ENCODE data around the gene RGS3.

RGS3 gene

GRCh38 chr9:113594484-113595299, 131.2 kb downstream of the RGS3 start:
- Mint-ChIP-seq H3K9me3 (no peaks in the 10 kb centered on the region), H3K4me1 (ENCODE audit: low read depth) (peaks cover 16% of the 10 kb centered on the region), H3K27ac (no peak overlapping the region), H3K27me3 (ENCODE audit: low read depth) (no peaks in the 10 kb centered on the region), H3K4me3 (no peak overlapping the region), H3K36me3 (ENCODE audit: low read depth) (peaks cover 8% of the 10 kb centered on the region)

- peaks cover 7% of the 10 kb centered on the region for H3K4me1 Mint-ChIP-seq (ENCODE audit: low read depth)
- H3K27me3 Mint-ChIP-seq (ENCODE audit: low read depth), result no peaks in the 10 kb centered on the region
- no peak overlapping the region for H3K27ac Mint-ChIP-seq
- no peak overlapping the region for H3K4me3 Mint-ChIP-seq
- peaks cover 8% of the 10 kb centered on the region for H3K36me3 Mint-ChIP-seq (ENCODE audit: low read depth)
- no peaks in the 10 kb centered on the region for H3K9me3 Mint-ChIP-seq
Observed at GRCh38 chr9:113596616-113597320, 133.2 kb downstream of the RGS3 start.

GRCh38 chr9:113597390-113598241, 134.1 kb downstream of the RGS3 start:
- Mint-ChIP-seq H3K4me1 (ENCODE audit: low read depth) (peaks cover 6% of the 10 kb centered on the region), H3K9me3 (no peaks in the 10 kb centered on the region), H3K36me3 (ENCODE audit: low read depth) (peaks cover 8% of the 10 kb centered on the region)

GRCh38 chr9:113598451-113598850, 134.9 kb downstream of the RGS3 start:
- Mint-ChIP-seq H3K4me1 (ENCODE audit: low read depth) (peaks cover 2% of the 10 kb centered on the region), H3K27ac (no peak overlapping the region), H3K9me3 (no peaks in the 10 kb centered on the region), H3K36me3 (ENCODE audit: low read depth) (peaks cover 8% of the 10 kb centered on the region), H3K27me3 (ENCODE audit: low read depth) (no peaks in the 10 kb centered on the region), H3K4me3 (no peak overlapping the region)

More at GRCh38 chr9:113597390-113598241, 134.1 kb downstream of the RGS3 start:
- Mint-ChIP-seq H3K4me3 (no peak overlapping the region), H3K27me3 (ENCODE audit: low read depth) (no peaks in the 10 kb centered on the region), H3K27ac (no peak overlapping the region)

GRCh38 chr9:113598883-113599282, 135.4 kb downstream of the RGS3 start:
- Mint-ChIP-seq H3K4me1 (ENCODE audit: low read depth) (peaks cover 2% of the 10 kb centered on the region), H3K9me3 (no peaks in the 10 kb centered on the region), H3K36me3 (ENCODE audit: low read depth) (peaks cover 8% of the 10 kb centered on the region), H3K27ac (no peak overlapping the region), H3K27me3 (ENCODE audit: low read depth) (no peaks in the 10 kb centered on the region), H3K4me3 (no peak overlapping the region)

GRCh38 chr9:113599646-113600022, 136.1 kb downstream of the RGS3 start:
- H3K4me1 Mint-ChIP-seq (ENCODE audit: low read depth), result peaks cover 2% of the 10 kb centered on the region
- H3K27me3 Mint-ChIP-seq (ENCODE audit: low read depth), result no peaks in the 10 kb centered on the region
- H3K9me3 Mint-ChIP-seq, result no peaks in the 10 kb centered on the region
- H3K4me3 Mint-ChIP-seq, result no peak overlapping the region
- H3K27ac Mint-ChIP-seq, result no peak overlapping the region
- peaks cover 8% of the 10 kb centered on the region for H3K36me3 Mint-ChIP-seq (ENCODE audit: low read depth)

- Mint-ChIP-seq H3K9me3 (no peaks in the 10 kb centered on the region), H3K4me1 (ENCODE audit: low read depth) (peaks cover 2% of the 10 kb centered on the region)
Observed at GRCh38 chr9:113600023-113600823, 136.7 kb downstream of the RGS3 start.

GRCh38 chr9:113600871-113601614, 137.5 kb downstream of the RGS3 start:
- H3K4me1 Mint-ChIP-seq (ENCODE audit: low read depth), result peaks cover 2% of the 10 kb centered on the region
- H3K27ac Mint-ChIP-seq, result no peak overlapping the region
- no peaks in the 10 kb centered on the region for H3K27me3 Mint-ChIP-seq (ENCODE audit: low read depth)
- H3K36me3 Mint-ChIP-seq (ENCODE audit: low read depth), result peaks cover 4% of the 10 kb centered on the region
- no peaks in the 10 kb centered on the region for H3K9me3 Mint-ChIP-seq
- no peak overlapping the region for H3K4me3 Mint-ChIP-seq

More at GRCh38 chr9:113600023-113600823, 136.7 kb downstream of the RGS3 start:
- H3K36me3 Mint-ChIP-seq (ENCODE audit: low read depth), result peaks cover 8% of the 10 kb centered on the region
- no peaks in the 10 kb centered on the region for H3K27me3 Mint-ChIP-seq (ENCODE audit: low read depth)
- no peak overlapping the region for H3K4me3 Mint-ChIP-seq
- H3K27ac Mint-ChIP-seq, result no peak overlapping the region

- peaks cover 2% of the 10 kb centered on the region for H3K36me3 Mint-ChIP-seq (ENCODE audit: low read depth)
- peaks cover 2% of the 10 kb centered on the region for H3K4me1 Mint-ChIP-seq (ENCODE audit: low read depth)
- H3K27me3 Mint-ChIP-seq (ENCODE audit: low read depth), result no peaks in the 10 kb centered on the region
- no peak overlapping the region for H3K27ac Mint-ChIP-seq
- H3K9me3 Mint-ChIP-seq, result no peaks in the 10 kb centered on the region
- no peak overlapping the region for H3K4me3 Mint-ChIP-seq
Observed at GRCh38 chr9:113601656-113602055, 138.1 kb downstream of the RGS3 start.

- H3K4me3 Mint-ChIP-seq, result no peak overlapping the region
- no peaks in the 10 kb centered on the region for H3K27me3 Mint-ChIP-seq (ENCODE audit: low read depth)
- no peaks in the 10 kb centered on the region for H3K36me3 Mint-ChIP-seq (ENCODE audit: low read depth)
- no peaks in the 10 kb centered on the region for H3K9me3 Mint-ChIP-seq
- H3K4me1 Mint-ChIP-seq (ENCODE audit: low read depth), result peaks cover 2% of the 10 kb centered on the region
- no peak overlapping the region for H3K27ac Mint-ChIP-seq
Observed at GRCh38 chr9:113602126-113603047, 138.9 kb downstream of the RGS3 start.

GRCh38 chr9:113603048-113603375, 139.5 kb downstream of the RGS3 start:
- Mint-ChIP-seq H3K4me3 (no peak overlapping the region), H3K36me3 (ENCODE audit: low read depth) (no peaks in the 10 kb centered on the region), H3K27ac (no peak overlapping the region), H3K9me3 (no peaks in the 10 kb centered on the region), H3K27me3 (ENCODE audit: low read depth) (no peaks in the 10 kb centered on the region), H3K4me1 (ENCODE audit: low read depth) (peaks cover 2% of the 10 kb centered on the region)

- Mint-ChIP-seq H3K4me3 (no peak overlapping the region), H3K9me3 (no peaks in the 10 kb centered on the region), H3K27me3 (ENCODE audit: low read depth) (no peaks in the 10 kb centered on the region), H3K27ac (no peak overlapping the region), H3K4me1 (ENCODE audit: low read depth) (peaks cover 2% of the 10 kb centered on the region), H3K36me3 (ENCODE audit: low read depth) (no peaks in the 10 kb centered on the region)
Observed at GRCh38 chr9:113603773-113604172, 140.2 kb downstream of the RGS3 start.

GRCh38 chr9:113604393-113604792, 140.9 kb downstream of the RGS3 start:
- Mint-ChIP-seq H3K27ac (no peak overlapping the region), H3K9me3 (no peaks in the 10 kb centered on the region), H3K4me1 (ENCODE audit: low read depth) (peaks cover 2% of the 10 kb centered on the region), H3K27me3 (ENCODE audit: low read depth) (no peaks in the 10 kb centered on the region), H3K36me3 (ENCODE audit: low read depth) (no peaks in the 10 kb centered on the region), H3K4me3 (no peak overlapping the region)

All from T-helper 1 cell treated with Interleukin-12 subunit alpha and Interleukin-12 subunit beta and Interleukin-4 antibody, amounts not matched to agents 30 μg/mL and 1 μg/mL, for 36 hours (primary cell).